Cardiac septum (tissue), 1 donor: ENCODE data around the gene PTPRH. TPM values are rescaled to one million over a fixed set of nuclear protein-coding genes. Genes with fewer than 3 reads are reported as not detected.

Source experiments
- DNase-seq: peaks from one replicate; pipeline ENCODE4 v3.0.0-alpha.2; 2020; ENCODE audit warnings: low spot score
- intact Hi-C: fragments of 100-400 bp; cut with DNase I; formaldehyde crosslinking; loops from one replicate; pipeline ENCODE4 v1.14.0; 2022
- long read RNA-seq: library from polyadenylated mRNA; unstranded; transcript quantifications from one replicate; pipeline ENCODE4 v2.0.0, GENCODE V29; 2021
- total RNA-seq: library from RNA; stranded (reverse); fragmentation: NEBNext Ultra II Directional; extraction: Animal tissue kit (Norgen Biotek cat#: 25700); gene quantifications from one replicate; pipeline ENCODE4 v1.2.1, GENCODE V29; 2021
- donor health status: DM: no; HTN: no; CAD: no.

PTPRH gene
- 3.7 TPM for total RNA-seq
- long read RNA-seq, partial matches to known transcripts: 1 of 2 reads
- long read RNA-seq, other reads (novel, unspliced or antisense): 1 of 2 reads

DNA sequence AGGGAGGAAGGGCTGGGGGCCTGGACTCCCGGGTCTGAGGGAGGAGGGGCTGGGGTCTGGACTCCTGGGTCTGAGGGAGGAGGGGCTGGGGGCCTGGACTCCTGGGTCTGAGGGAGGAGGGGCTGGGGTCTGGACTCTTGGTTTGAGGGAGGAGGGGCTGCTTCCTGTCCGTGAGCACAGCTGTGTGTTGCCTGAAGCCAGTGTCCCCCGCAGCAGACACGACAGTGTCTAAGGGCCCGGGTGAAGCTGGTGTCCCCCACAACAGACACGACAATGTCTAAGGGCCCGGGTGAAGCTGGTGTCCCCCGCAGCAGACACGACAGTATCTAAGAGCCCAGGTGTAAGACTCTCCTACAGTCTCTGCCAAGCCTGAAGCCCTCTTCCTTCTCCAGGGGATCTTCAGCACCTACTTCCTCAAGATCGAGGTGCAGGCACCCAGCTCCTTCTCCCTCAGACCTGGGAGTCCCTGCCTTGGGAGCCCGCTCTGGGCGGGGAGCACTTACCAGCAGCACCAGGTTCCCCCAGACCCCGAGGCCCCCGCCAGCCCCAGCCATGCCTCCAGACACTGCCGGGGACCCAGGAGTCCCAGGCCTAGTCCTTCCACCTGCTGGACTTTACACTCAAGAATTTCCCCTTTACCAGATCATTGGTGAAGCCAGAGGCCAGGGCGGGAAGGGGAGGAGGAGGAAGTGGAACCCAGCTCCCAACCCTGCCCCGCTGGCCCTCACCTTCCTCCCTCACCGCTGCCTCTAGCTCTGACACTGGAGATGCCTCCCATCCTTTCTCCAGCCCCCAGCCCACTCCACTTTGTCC lies at the start of gene PTPRH:
Gene PTPRH (minus strand): TSS at position 622 of the 813 bp plus-strand sequence. CDS start 68 bp downstream, at position 554.
- DNase-seq: no peak
- intact Hi-C loops: no loop called here

DNA sequence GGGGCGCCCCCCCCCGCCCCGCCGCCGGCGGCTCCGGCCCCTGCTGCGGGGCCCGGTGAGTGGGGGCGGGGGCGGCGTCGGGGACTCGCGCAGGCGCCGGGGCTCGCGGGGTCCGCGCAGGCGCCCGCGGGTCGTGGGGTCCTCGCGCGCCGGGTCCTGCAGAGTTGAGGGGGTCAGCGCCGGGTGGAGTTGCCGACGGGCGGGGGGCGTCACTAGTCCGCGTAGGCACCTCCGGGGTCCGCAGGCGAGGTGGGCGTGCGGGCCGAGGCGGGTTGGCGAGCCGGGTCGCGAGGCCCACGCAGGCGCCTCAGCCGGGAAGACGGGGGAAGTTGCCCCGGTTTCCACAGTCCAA lies 49.2 kb upstream of the PTPRH start:
- no peak for DNase-seq
- intact Hi-C loops: loop anchor here (2.0 kb wide), 1 partner anchor 42 kb away; no protein-coding TSS in a partner anchor

GRCh38 chr19:55257461-55258420 lies 48.4 kb upstream of the PTPRH start:
- no peak for DNase-seq
- intact Hi-C loops: loop anchor here (2.0 kb wide), 1 partner anchor 41 kb away; no protein-coding TSS in a partner anchor

GRCh38 chr19:55256562-55257460 lies 47.5 kb upstream of the PTPRH start:
- intact Hi-C loops: no loop called here

GRCh38 chr19:55255618-55256423 lies 46.5 kb upstream of the PTPRH start:
- intact Hi-C loops: no loop called here
- no peak for DNase-seq

More at GRCh38 chr19:55256562-55257460, 47.5 kb upstream of the PTPRH start:
- no peak for DNase-seq

GRCh38 chr19:55254625-55254977 lies 45.3 kb upstream of the PTPRH start:
- intact Hi-C loops: no loop called here
- DNase-seq: no peak

DNA sequence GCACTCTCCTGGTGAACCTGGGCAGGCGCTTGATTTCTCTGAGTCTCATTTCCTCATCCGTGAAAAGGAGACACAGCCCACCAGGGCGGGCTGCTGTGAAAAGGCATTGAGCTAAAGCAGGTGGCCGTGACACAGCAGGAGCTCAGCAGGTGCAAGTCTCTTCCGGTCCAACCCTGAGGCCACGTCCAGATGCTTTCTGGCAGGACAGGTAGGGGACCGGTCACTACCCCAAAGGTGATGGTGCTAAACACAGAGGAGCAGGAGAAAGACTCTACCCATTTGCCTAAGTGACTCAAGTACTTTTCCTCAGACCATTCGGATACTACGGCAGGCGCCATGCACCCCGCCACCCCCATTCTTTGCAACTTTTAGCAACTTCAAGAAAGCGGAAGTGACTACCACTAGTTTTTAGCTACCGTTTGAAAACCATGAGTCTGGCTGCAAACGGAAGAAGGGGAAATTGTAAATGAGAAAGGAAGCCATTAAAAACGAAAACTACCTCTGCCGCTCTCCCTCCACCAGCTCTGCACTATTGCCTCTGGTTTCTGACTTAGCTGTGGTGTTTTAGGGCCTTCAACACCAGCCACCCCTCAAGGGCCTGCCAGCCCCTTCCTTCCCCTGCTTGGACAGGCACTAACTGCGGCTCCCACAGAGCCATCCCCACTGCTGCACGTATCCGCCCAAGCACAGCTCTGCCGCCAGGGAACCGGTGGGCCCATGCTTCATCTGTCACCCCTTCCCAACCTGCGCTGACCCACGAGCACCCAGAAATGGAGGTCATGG lies 44.7 kb upstream of the PTPRH start:
- intact Hi-C loops: no loop called here
- DNase-seq: no peak

- no peak for DNase-seq
- intact Hi-C loops: no loop called here
Measured at GRCh38 chr19:55252760-55253663, 43.7 kb upstream of the PTPRH start.

GRCh38 chr19:55251341-55252081 lies 42.2 kb upstream of the PTPRH start:
- intact Hi-C loops: no loop called here
- no peak for DNase-seq

GRCh38 chr19:55250262-55251036 lies 41.1 kb upstream of the PTPRH start:
- intact Hi-C loops: no loop called here
- DNase-seq: no peak

DNA sequence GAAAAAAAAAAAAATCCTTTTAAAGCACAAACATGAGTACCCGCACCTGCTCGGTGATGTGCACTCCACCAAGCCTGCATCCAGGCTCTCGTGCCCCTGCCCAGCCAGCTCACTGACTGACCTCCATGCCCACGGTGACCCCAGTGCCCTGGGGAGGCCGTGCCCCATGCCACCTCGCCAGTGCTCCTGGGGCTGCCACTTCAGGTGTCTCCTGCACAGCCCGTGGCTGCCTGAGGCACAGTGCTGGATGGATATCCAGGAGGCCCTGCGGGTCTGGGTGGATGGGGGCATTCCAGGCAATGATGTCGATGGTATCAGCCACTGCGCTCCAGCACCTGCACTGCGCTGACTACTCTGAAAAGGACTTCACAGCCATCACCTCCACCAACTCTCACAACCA lies 40.5 kb upstream of the PTPRH start:
- no peak for DNase-seq
- intact Hi-C loops: no loop called here

- DNase-seq: no peak
- intact Hi-C loops: no loop called here
Measured at GRCh38 chr19:55248704-55249103, 39.4 kb upstream of the PTPRH start.

DNA sequence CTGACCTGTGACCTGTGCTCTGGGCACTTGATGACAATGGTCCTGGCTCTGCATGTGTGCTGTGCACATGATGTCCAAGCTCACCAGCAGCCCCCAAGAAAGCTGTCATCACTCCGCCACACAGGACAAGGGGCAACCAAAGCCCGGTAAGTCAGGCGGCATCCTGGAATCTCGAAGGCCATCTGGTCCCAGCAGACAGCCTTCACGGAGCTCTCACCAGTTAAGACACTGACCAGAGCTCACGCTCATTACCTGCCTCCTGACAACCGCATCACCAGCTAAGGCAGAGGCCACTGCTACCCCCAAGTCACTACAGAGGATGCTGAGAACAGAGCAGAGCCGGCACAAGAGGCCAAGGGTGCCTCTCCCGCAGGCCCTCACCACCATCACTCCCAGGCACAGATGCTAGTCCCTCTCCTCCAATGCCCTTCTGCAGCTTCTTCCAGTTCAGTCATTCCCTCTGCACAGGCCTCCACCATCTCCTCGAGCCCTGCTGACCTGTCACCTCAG lies 38.9 kb upstream of the PTPRH start:
- intact Hi-C loops: no loop called here
- DNase-seq: no peak

DNA sequence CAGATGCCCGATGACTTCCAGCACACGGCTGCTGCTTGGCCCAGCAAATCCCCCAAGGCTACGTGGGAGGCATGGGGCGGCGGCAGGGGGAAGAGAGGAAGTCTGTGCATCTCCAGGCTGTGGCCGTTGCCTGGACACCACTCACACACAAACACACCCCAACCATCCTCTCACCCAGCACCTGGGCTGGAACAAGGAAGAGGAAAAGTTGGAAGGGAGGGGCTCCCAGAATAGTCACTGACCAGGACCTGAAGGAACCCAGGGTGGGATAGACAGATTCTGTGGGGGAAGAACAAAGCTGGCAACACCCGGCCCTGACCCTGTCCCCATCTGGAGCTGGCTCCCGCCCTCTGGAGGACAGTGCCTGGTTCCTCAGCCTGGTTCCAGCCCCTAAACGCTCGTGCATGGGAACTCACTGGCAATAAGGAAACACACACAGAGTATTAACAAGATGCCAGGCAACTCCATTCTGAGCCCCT lies 38.4 kb upstream of the PTPRH start:
- no peak for DNase-seq
- intact Hi-C loops: no loop called here
